Sciatic nerve (tissue), 2 donors: Measurements from ENCODE around the gene NRL. TPM values are rescaled to one million over a fixed set of nuclear protein-coding genes. Genes with fewer than 3 reads are reported as not detected.

Source experiments
- ATAC-seq: fragments of 200-7000 bp; cut with Tn5 transposase; one replicate; pipeline ENCODE4 v1.9.1; 2020; ENCODE audit warnings: mild to moderate bottlenecking, moderate library complexity
- DNase-seq: peaks from one replicate; pipeline ENCODE4 v3.0.0-alpha.2; 2020; ENCODE audit warnings: low spot score
- intact Hi-C: fragments of 100-400 bp; cut with DNase I; formaldehyde crosslinking; loops from one replicate; pipeline ENCODE4 v1.14.2; 2022
- total RNA-seq: library from RNA; stranded (reverse); fragmentation: NEBNext Ultra II Directional; extraction: Animal tissue kit (Norgen Biotek cat#: 25700); gene quantifications from one replicate; pipeline ENCODE4 v1.2.1, GENCODE V29; 2021
- donor health status: DM: no; HTN: no; CAD: no.
- donor health status: DM: no; HTN: no; CAD: no.

The NRL gene
- total RNA-seq, 1 donor from 2014 or later = 2.9 TPM

GRCh38 chr14:24130717-24131548 is 16.2 kb upstream of the NRL start:
- no peak for ATAC-seq
- intact Hi-C loops = no loop called here
- DNase-seq = no peak

GRCh38 chr14:24130380-24130716 is 15.6 kb upstream of the NRL start, which contains the start of gene FITM1:
FITM1 (plus strand) TSS chr14:24130659; CDS start chr14:24131564, 905 bp downstream.
- DNase-seq = no peak
- no peak for ATAC-seq
- intact Hi-C loops = no loop called here

- intact Hi-C loops = no loop called here
- ATAC-seq (no peak), DNase-seq (no peak)
These were observed 14.8 kb upstream of the NRL start for GRCh38 chr14:24129410-24129998.

GRCh38 chr14:24127673-24128072 is 12.9 kb upstream of the NRL start:
- intact Hi-C loops = no loop called here
- DNase-seq (no peak), ATAC-seq (no peak)

- ATAC-seq = no peak
- DNase-seq = no peak
- intact Hi-C loops = no loop called here
These were observed 12.2 kb upstream of the NRL start for GRCh38 chr14:24126939-24127338.

GRCh38 chr14:24123424-24124417 is 9.0 kb upstream of the NRL start:
- intact Hi-C loops = no loop called here
- ATAC-seq (no peak), DNase-seq (no peak)

- intact Hi-C loops = no loop called here
- no peak for DNase-seq
- no peak for ATAC-seq
These were observed 8.1 kb upstream of the NRL start for GRCh38 chr14:24122898-24123297.

GRCh38 chr14:24122416-24122815 is 7.7 kb upstream of the NRL start:
- no peak for ATAC-seq
- intact Hi-C loops = no loop called here
- no peak for DNase-seq

GRCh38 chr14:24121210-24121609 is 6.5 kb upstream of the NRL start:
- no peak for DNase-seq
- no peak for ATAC-seq

GRCh38 chr14:24119691-24120090 is 4.9 kb upstream of the NRL start:
- DNase-seq (no peak), ATAC-seq (no peak)
- intact Hi-C loops = no loop called here

More at GRCh38 chr14:24121210-24121609, 6.5 kb upstream of the NRL start:
- intact Hi-C loops = no loop called here

- DNase-seq (no peak), ATAC-seq (no peak)
- intact Hi-C loops = no loop called here
These were observed 2.4 kb upstream of the NRL start for GRCh38 chr14:24117179-24117578.

GRCh38 chr14:24116128-24116814 is 1.5 kb upstream of the NRL start:
- intact Hi-C loops = no loop called here
- ATAC-seq = no peak
- DNase-seq = no peak

GRCh38 chr14:24115422-24116127 is 826 bp upstream of the NRL start:
- ATAC-seq (no peak), DNase-seq (no peak)
- intact Hi-C loops = no loop called here

GRCh38 chr14:24113801-24114531 is 783 bp downstream of the NRL start:
- peak; percentile 59 for ATAC-seq
- intact Hi-C loops = no loop called here

GRCh38 chr14:24113379-24113800 is 1.4 kb downstream of the NRL start:
- ATAC-seq (no peak), DNase-seq (no peak)
- intact Hi-C loops = no loop called here

More at GRCh38 chr14:24113801-24114531, 783 bp downstream of the NRL start:
- DNase-seq = peak; percentile 89

- ATAC-seq (no peak), DNase-seq (no peak)
- intact Hi-C loops = no loop called here
These were observed 4.2 kb downstream of the NRL start for GRCh38 chr14:24110523-24110922.

- intact Hi-C loops = no loop called here
- no peak for DNase-seq
- no peak for ATAC-seq
These were observed 4.7 kb downstream of the NRL start for GRCh38 chr14:24110060-24110459.
